WTC11 (cell line): ENCODE results near the gene CTIF. TPM values are rescaled to one million over a fixed set of nuclear protein-coding genes. Genes with fewer than 3 reads are reported as not detected.

Experiments used
- ATAC-seq: fragments of 200-7000 bp; cut with Tn5 transposase; 2 replicates; pipeline ENCODE4 v1.10.0; 2021; ENCODE audit warnings: mild to moderate bottlenecking, moderate library complexity
- CTCF ChIA-PET: fragments of 300-600 bp; sonication (Branson Sonifier 250); formaldehyde crosslinking; loops from one replicate; lab custom pipeline; 2021; ENCODE audit warnings: antibody characterized with exemption; lab: Charles Lee
- POLR2A ChIA-PET: fragments of 350-600 bp; sonication (Branson Sonifier 250); formaldehyde crosslinking; loops from one replicate; lab custom pipeline; 2021; ENCODE audit warnings: antibody characterized with exemption; lab: Charles Lee
- DNase-seq: peaks from one replicate; pipeline ENCODE4 v3.0.0; 2021; ENCODE audit warnings: low spot score
- H3K27ac Mint-ChIP-seq: 2 replicates; pipeline ENCODE4 v1.8.0; 2021; ENCODE audit warnings: mixed read lengths
- H3K27me3 Mint-ChIP-seq: 2 replicates; pipeline ENCODE4 v1.8.0; 2021; ENCODE audit warnings: low read depth, mild to moderate bottlenecking, moderate library complexity, mixed read lengths
- H3K36me3 Mint-ChIP-seq: 2 replicates; pipeline ENCODE4 v1.8.0; 2021; ENCODE audit warnings: mixed read lengths
- H3K4me1 Mint-ChIP-seq: 2 replicates; pipeline ENCODE4 v1.8.0; 2022; ENCODE audit warnings: mixed read lengths
- H3K4me3 Mint-ChIP-seq: 2 replicates; pipeline ENCODE4 v1.8.0; 2021; ENCODE audit warnings: mild to moderate bottlenecking, moderate library complexity, mixed read lengths
- H3K9me3 Mint-ChIP-seq: 2 replicates; pipeline ENCODE4 v1.8.0; 2021; ENCODE audit warnings: mixed read lengths
- ATF1 ChIP-seq: sonication (generic); formaldehyde crosslinking; IDR thresholded peaks from 2 replicates; pipeline ENCODE4 v1.8.1; 2023; ENCODE audit warnings: mild to moderate bottlenecking, moderate library complexity, missing genetic modification reagents
- ELF4 ChIP-seq: sonication (generic); formaldehyde crosslinking; IDR thresholded peaks from 2 replicates; pipeline ENCODE4 v1.8.1; 2022; ENCODE audit warnings: low read depth, mild to moderate bottlenecking, moderate library complexity, missing genetic modification reagents
- ETV6 ChIP-seq: sonication (generic); formaldehyde crosslinking; IDR thresholded peaks from 2 replicates; pipeline ENCODE4 v1.8.1; 2022; ENCODE audit warnings: mild to moderate bottlenecking, missing genetic modification reagents
- GABPB1 ChIP-seq: sonication (generic); formaldehyde crosslinking; IDR thresholded peaks from 2 replicates; pipeline ENCODE4 v1.8.1; 2023; ENCODE audit warnings: mild to moderate bottlenecking, missing genetic modification reagents
- HMGA2 ChIP-seq: fragments of 250-450 bp; sonication (Bioruptor Pico); IDR thresholded peaks from 2 replicates; pipeline ENCODE4 v1.4.0; 2021; ENCODE audit warnings: mild to moderate bottlenecking, moderate library complexity
- IRF2 ChIP-seq: sonication (generic); formaldehyde crosslinking; IDR thresholded peaks from 2 replicates; pipeline ENCODE4 v1.8.0; 2022; ENCODE audit warnings: low read depth, missing genetic modification reagents, borderline replicate concordance
- MXD4 ChIP-seq: fragments of 250-450 bp; sonication (Bioruptor Pico); IDR thresholded peaks from 2 replicates; pipeline ENCODE4 v1.8.0; 2021; ENCODE audit warnings: mild to moderate bottlenecking, moderate library complexity, borderline replicate concordance
- NFYB ChIP-seq: sonication (generic); formaldehyde crosslinking; conservative IDR thresholded peaks from 2 replicates; pipeline ENCODE4 v1.8.0; 2022; ENCODE audit warnings: low read depth, missing genetic modification reagents
- NR3C1 ChIP-seq: sonication (generic); formaldehyde crosslinking; conservative IDR thresholded peaks from 2 replicates; pipeline ENCODE4 v1.8.1; 2023; ENCODE audit warnings: low read depth, mild to moderate bottlenecking, missing genetic modification reagents
- PRRX2 ChIP-seq: fragments of 250-450 bp; sonication (Bioruptor Pico); IDR thresholded peaks from 2 replicates; pipeline ENCODE4 v1.8.0; 2021; ENCODE audit warnings: mild to moderate bottlenecking
- TCF7 ChIP-seq: sonication (generic); formaldehyde crosslinking; IDR thresholded peaks from 2 replicates; pipeline ENCODE4 v1.8.0; 2022; ENCODE audit warnings: mild to moderate bottlenecking, low read depth, missing genetic modification reagents, moderate library complexity
- TEAD1 ChIP-seq: sonication (generic); formaldehyde crosslinking; IDR thresholded peaks from 2 replicates; pipeline ENCODE4 v1.8.0; 2022; ENCODE audit warnings: mild to moderate bottlenecking, missing genetic modification reagents
- ZNF121 ChIP-seq: sonication (generic); formaldehyde crosslinking; IDR thresholded peaks from 2 replicates; pipeline ENCODE4 v1.8.0; 2023; ENCODE audit warnings: missing genetic modification reagents
- ZNF219 ChIP-seq: sonication (generic); formaldehyde crosslinking; IDR thresholded peaks from 2 replicates; pipeline ENCODE4 v1.8.0; 2023; ENCODE audit warnings: missing genetic modification reagents, mild to moderate bottlenecking, borderline replicate concordance
- ZNF232 ChIP-seq: sonication (generic); formaldehyde crosslinking; IDR thresholded peaks from 2 replicates; pipeline ENCODE4 v1.8.0; 2022; ENCODE audit warnings: mild to moderate bottlenecking, missing genetic modification reagents
- ZNF396 ChIP-seq: fragments of 250-450 bp; sonication (Bioruptor Pico); IDR thresholded peaks from 2 replicates; pipeline ENCODE4 v1.8.0; 2021; ENCODE audit warnings: mild to moderate bottlenecking, moderate library complexity, borderline replicate concordance
- total RNA-seq: library from RNA; stranded (reverse); gene quantifications from 3 replicates; pipeline ENCODE4 v1.2.3, GENCODE V29; 2021
- TF ChIP-seq, protein P1 (sequence below): sonication (generic); formaldehyde crosslinking; IDR thresholded peaks from 2 replicates; pipeline ENCODE4 v1.8.1; 2022; ENCODE audit warnings: missing genetic modification reagents, borderline replicate concordance
- TF ChIP-seq, protein P2 (sequence below): sonication (generic); formaldehyde crosslinking; IDR thresholded peaks from 2 replicates; pipeline ENCODE4 v1.8.0; 2023; ENCODE audit warnings: missing genetic modification reagents, mild to moderate bottlenecking, borderline replicate concordance
- TF ChIP-seq, protein P3 (sequence below): fragments of 250-450 bp; sonication (Bioruptor Pico); IDR thresholded peaks from 2 replicates; pipeline ENCODE4 v1.9.0; 2021; ENCODE audit warnings: mild to moderate bottlenecking
- TF ChIP-seq, protein P4 (sequence below): sonication (generic); formaldehyde crosslinking; IDR thresholded peaks from 2 replicates; pipeline ENCODE4 v1.8.0; 2022; ENCODE audit warnings: mild to moderate bottlenecking, missing genetic modification reagents
- TF ChIP-seq, protein P5 (sequence below): sonication (generic); formaldehyde crosslinking; IDR thresholded peaks from 2 replicates; pipeline ENCODE4 v1.8.0; 2022; ENCODE audit warnings: missing genetic modification reagents

CTIF gene
- total RNA-seq, 1 experiment from 2014 or later = 28.5 TPM

DNA sequence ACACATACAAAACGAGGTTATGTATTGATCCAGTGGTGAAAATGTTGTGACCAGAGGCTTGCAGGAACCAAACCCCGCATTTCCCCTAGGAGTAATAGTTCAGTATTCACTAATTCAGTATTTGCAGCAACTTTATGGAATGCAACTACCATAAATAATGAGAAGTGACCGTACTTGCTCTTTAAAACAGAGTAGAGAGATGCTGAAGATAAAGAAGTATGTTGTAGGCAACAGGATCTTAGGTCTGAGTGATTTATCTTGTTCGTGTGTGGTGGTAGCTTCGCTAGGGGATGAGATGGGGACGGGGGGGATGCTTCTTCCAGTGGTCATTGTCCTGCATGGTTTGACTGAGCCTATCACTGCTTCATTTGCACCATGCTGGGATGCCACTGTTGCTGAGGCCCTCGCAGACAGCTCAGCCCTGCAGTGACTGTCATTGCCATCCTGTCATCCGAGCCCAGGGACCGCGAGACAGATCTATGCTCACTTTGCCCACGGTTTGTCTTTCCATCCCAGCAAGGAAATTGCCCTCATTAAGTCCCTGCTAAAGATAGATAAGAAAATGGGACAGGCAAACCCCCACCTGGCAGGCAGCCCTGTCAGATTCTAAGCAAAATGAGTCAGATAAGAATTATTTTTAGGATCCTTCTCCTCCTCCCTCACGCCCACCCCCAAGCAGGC is 181.3 kb downstream of the CTIF start:
- Mint-ChIP-seq H3K27ac (no peak overlapping the region), H3K4me1 (peaks cover 6% of the 10 kb centered on the region), H3K27me3 (no peaks in the 10 kb centered on the region), H3K36me3 (peaks cover 14% of the 10 kb centered on the region), H3K4me3 (no peak overlapping the region), H3K9me3 (peaks cover 13% of the 10 kb centered on the region)
- CTCF ChIA-PET = interaction anchor here (0.6 kb wide), 1 partner anchor 229 kb away, joined by 3 read pairs; no protein-coding TSS in a partner anchor
- no peak for ATAC-seq
- TF ChIP-seq TCF7 (CRISPR knock-in tag) = no peak
- TF ChIP-seq ATF1 (CRISPR knock-in tag) = no peak
- TF ChIP-seq TEAD1 (CRISPR knock-in tag) = no peak
- POLR2A ChIA-PET = no interaction called here
- no peak for DNase-seq

DNA sequence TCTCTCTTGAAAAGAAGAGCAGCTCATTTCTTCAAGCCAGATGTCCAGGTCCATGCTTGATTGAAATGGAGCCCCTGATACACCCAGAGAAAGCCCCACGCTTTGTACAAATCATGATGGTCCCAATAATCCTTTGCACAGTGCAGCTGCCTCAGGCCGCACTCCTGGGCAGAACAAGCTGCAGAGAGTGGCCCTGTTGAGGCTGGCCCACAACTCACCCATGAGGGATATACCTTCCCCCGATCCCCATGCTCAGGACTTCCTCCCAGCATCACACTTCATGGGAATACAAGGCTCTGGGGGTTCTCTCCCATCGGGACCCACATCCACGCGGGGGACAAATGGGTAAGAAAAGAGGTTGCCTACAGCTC is 181.8 kb downstream of the CTIF start:
- no peak overlapping the region for H3K27ac Mint-ChIP-seq
- H3K9me3 Mint-ChIP-seq = peaks cover 13% of the 10 kb centered on the region
- DNase-seq = no peak
- no peak overlapping the region for H3K4me3 Mint-ChIP-seq
- POLR2A ChIA-PET = no interaction called here
- no peaks in the 10 kb centered on the region for H3K27me3 Mint-ChIP-seq
- H3K4me1 Mint-ChIP-seq = peaks cover under 1% of the 10 kb centered on the region
- CTCF ChIA-PET = interaction anchor here (0.6 kb wide), 1 partner anchor 229 kb away, joined by 3 read pairs; no protein-coding TSS in a partner anchor
- no peak for ATAC-seq
- H3K36me3 Mint-ChIP-seq = peaks cover 14% of the 10 kb centered on the region
- TF ChIP-seq ZNF219 (CRISPR knock-in tag) = no peak
- TF ChIP-seq ETV6 (CRISPR knock-in tag) = no peak
- no peak for TF ChIP-seq PRRX2
- TF ChIP-seq, protein P1, sequence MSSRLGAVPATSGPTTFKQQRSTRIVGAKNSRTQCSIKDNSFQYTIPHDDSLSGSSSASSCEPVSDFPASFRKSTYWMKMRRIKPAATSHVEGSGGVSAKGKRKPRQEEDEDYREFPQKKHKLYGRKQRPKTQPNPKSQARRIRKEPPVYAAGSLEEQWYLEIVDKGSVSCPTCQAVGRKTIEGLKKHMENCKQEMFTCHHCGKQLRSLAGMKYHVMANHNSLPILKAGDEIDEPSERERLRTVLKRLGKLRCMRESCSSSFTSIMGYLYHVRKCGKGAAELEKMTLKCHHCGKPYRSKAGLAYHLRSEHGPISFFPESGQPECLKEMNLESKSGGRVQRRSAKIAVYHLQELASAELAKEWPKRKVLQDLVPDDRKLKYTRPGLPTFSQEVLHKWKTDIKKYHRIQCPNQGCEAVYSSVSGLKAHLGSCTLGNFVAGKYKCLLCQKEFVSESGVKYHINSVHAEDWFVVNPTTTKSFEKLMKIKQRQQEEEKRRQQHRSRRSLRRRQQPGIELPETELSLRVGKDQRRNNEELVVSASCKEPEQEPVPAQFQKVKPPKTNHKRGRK = no peak
- no peak for TF ChIP-seq GABPB1 (CRISPR knock-in tag)
- TF ChIP-seq NFYB (CRISPR knock-in tag) = no peak
- no peak for TF ChIP-seq ZNF232
- TF ChIP-seq, protein P2, sequence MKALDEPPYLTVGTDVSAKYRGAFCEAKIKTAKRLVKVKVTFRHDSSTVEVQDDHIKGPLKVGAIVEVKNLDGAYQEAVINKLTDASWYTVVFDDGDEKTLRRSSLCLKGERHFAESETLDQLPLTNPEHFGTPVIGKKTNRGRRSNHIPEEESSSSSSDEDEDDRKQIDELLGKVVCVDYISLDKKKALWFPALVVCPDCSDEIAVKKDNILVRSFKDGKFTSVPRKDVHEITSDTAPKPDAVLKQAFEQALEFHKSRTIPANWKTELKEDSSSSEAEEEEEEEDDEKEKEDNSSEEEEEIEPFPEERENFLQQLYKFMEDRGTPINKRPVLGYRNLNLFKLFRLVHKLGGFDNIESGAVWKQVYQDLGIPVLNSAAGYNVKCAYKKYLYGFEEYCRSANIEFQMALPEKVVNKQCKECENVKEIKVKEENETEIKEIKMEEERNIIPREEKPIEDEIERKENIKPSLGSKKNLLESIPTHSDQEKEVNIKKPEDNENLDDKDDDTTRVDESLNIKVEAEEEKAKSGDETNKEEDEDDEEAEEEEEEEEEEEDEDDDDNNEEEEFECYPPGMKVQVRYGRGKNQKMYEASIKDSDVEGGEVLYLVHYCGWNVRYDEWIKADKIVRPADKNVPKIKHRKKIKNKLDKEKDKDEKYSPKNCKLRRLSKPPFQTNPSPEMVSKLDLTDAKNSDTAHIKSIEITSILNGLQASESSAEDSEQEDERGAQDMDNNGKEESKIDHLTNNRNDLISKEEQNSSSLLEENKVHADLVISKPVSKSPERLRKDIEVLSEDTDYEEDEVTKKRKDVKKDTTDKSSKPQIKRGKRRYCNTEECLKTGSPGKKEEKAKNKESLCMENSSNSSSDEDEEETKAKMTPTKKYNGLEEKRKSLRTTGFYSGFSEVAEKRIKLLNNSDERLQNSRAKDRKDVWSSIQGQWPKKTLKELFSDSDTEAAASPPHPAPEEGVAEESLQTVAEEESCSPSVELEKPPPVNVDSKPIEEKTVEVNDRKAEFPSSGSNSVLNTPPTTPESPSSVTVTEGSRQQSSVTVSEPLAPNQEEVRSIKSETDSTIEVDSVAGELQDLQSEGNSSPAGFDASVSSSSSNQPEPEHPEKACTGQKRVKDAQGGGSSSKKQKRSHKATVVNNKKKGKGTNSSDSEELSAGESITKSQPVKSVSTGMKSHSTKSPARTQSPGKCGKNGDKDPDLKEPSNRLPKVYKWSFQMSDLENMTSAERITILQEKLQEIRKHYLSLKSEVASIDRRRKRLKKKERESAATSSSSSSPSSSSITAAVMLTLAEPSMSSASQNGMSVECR (CRISPR knock-in tag) = no peak
- no peak for TF ChIP-seq ZNF121 (CRISPR knock-in tag)
- no peak for TF ChIP-seq HMGA2
- no peak for TF ChIP-seq NR3C1
- TF ChIP-seq, protein P3, sequence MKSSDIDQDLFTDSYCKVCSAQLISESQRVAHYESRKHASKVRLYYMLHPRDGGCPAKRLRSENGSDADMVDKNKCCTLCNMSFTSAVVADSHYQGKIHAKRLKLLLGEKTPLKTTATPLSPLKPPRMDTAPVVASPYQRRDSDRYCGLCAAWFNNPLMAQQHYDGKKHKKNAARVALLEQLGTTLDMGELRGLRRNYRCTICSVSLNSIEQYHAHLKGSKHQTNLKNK (CRISPR knock-in tag) = no peak
- no peak for TF ChIP-seq MXD4 (CRISPR knock-in tag)
- TF ChIP-seq, protein P4, sequence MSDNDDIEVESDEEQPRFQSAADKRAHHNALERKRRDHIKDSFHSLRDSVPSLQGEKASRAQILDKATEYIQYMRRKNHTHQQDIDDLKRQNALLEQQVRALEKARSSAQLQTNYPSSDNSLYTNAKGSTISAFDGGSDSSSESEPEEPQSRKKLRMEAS = no peak
- TF ChIP-seq IRF2 (CRISPR knock-in tag) = no peak
- TF ChIP-seq ELF4 (CRISPR knock-in tag) = no peak
- TF ChIP-seq, protein P5, sequence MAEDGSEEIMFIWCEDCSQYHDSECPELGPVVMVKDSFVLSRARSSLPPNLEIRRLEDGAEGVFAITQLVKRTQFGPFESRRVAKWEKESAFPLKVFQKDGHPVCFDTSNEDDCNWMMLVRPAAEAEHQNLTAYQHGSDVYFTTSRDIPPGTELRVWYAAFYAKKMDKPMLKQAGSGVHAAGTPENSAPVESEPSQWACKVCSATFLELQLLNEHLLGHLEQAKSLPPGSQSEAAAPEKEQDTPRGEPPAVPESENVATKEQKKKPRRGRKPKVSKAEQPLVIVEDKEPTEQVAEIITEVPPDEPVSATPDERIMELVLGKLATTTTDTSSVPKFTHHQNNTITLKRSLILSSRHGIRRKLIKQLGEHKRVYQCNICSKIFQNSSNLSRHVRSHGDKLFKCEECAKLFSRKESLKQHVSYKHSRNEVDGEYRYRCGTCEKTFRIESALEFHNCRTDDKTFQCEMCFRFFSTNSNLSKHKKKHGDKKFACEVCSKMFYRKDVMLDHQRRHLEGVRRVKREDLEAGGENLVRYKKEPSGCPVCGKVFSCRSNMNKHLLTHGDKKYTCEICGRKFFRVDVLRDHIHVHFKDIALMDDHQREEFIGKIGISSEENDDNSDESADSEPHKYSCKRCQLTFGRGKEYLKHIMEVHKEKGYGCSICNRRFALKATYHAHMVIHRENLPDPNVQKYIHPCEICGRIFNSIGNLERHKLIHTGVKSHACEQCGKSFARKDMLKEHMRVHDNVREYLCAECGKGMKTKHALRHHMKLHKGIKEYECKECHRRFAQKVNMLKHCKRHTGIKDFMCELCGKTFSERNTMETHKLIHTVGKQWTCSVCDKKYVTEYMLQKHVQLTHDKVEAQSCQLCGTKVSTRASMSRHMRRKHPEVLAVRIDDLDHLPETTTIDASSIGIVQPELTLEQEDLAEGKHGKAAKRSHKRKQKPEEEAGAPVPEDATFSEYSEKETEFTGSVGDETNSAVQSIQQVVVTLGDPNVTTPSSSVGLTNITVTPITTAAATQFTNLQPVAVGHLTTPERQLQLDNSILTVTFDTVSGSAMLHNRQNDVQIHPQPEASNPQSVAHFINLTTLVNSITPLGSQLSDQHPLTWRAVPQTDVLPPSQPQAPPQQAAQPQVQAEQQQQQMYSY = no peak
- no peak for TF ChIP-seq ZNF396
